Measurements from ENCODE around the gene PARVB.

GRCh38 chr22:44171561-44171960 is 147.5 kb downstream of the PARVB start:
- TF ChIP-seq CTCF (IDR thresholded peaks at IDR 0.05): no peak
- no peak for TF ChIP-seq POLR2A (IDR thresholded peaks at IDR 0.05)

All from esophagus squamous epithelium (tissue), 4 donors.